IPS-NIHi7 (cell line): Measurements from ENCODE around the gene SERPINH1.

Experiments used
- DNase-seq: peaks from one replicate; pipeline ENCODE4 v3.0.0; 2012; ENCODE audit warnings: mixed read lengths; ENCODE audit errors: extremely low spot score

Gene SERPINH1

GRCh38 chr11:75562048-75562835, at the start of gene SERPINH1:
SERPINH1 (plus strand) TSS chr11:75562253; CDS start chr11:75566350, 4,097 bp downstream.
- DNase-seq, result peak; percentile 79

- DNase-seq, result no peak
These were observed 48.8 kb upstream of the SERPINH1 start for GRCh38 chr11:75513250-75513649.

GRCh38 chr11:75514596-75514995, 47.5 kb upstream of the SERPINH1 start:
- no peak for DNase-seq

- no peak for DNase-seq
These were observed 45.9 kb upstream of the SERPINH1 start for GRCh38 chr11:75516140-75516539.

- no peak for DNase-seq
These were observed 45.2 kb upstream of the SERPINH1 start for GRCh38 chr11:75516886-75517285.

GRCh38 chr11:75518204-75518549, 43.9 kb upstream of the SERPINH1 start:
- no peak for DNase-seq

- DNase-seq, result no peak
These were observed 43.0 kb upstream of the SERPINH1 start for GRCh38 chr11:75518771-75519653.

- DNase-seq, result no peak
These were observed 41.4 kb upstream of the SERPINH1 start for GRCh38 chr11:75520688-75521087.

- no peak for DNase-seq
These were observed 39.6 kb upstream of the SERPINH1 start for GRCh38 chr11:75522286-75523044.

GRCh38 chr11:75523189-75523588, 38.9 kb upstream of the SERPINH1 start:
- DNase-seq, result no peak

- no peak for DNase-seq
These were observed 38.0 kb upstream of the SERPINH1 start for GRCh38 chr11:75523811-75524664.

GRCh38 chr11:75524665-75525432, 37.2 kb upstream of the SERPINH1 start:
- DNase-seq, result peak; percentile 58

GRCh38 chr11:75525433-75526191, 36.4 kb upstream of the SERPINH1 start, which contains the start of gene GDPD5:
GDPD5 (minus strand) TSS chr11:75525941; CDS start chr11:75477735, 48,206 bp downstream.
- peak; percentile 97 for DNase-seq

GRCh38 chr11:75526192-75526541, 35.9 kb upstream of the SERPINH1 start:
- no peak for DNase-seq

GRCh38 chr11:75527130-75527529, 34.9 kb upstream of the SERPINH1 start:
- no peak for DNase-seq

- DNase-seq, result no peak
These were observed 33.9 kb upstream of the SERPINH1 start for GRCh38 chr11:75527938-75528735.

- DNase-seq, result no peak
These were observed 31.5 kb upstream of the SERPINH1 start for GRCh38 chr11:75530577-75530976.

GRCh38 chr11:75531325-75531724, 30.7 kb upstream of the SERPINH1 start:
- DNase-seq, result no peak
